Measurements from ENCODE around the gene PAFAH1B2.
"Not testable (repeated sequence)": the region's sequence is repeated elsewhere in the genome, so short reads cannot be mapped to it uniquely, and the experiment has no call there.

Gene PAFAH1B2

DNA sequence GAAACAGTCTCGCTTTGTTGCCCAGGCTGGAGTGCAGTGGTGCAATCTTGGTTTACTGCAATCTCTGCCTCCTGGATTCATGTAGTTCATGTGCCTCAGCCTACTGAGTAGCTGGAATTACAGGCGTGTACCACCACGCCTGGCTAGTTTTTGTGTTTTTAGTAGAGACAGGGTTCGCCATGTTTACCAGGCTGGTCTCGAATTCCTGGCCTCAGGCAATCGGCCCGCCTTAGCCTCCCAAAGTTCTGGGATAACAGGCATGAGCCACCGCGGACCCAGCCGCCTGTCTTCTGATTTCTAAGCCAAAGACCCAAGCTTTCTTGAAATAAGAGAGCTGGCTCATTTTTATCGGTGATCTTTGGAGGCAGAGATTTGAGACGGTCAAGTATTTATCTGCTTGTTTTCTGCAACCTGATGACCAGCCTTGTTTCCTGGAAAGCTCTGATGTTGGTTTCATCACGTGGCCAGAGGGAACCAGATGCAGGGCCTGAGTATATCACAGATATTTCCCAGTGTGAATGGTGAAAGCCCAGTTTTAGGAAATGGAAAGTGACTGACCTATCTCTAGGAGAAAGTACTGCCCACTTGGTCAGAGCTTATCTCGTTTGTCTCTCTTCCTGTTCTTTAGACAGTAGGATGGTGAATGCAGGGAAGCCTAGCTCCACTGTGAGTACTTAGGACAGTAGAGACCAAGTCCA lies 28.8 kb downstream of the PAFAH1B2 start:
- DNase-seq (ENCODE audit: low read depth in 2 of 2), result no peak

DNA sequence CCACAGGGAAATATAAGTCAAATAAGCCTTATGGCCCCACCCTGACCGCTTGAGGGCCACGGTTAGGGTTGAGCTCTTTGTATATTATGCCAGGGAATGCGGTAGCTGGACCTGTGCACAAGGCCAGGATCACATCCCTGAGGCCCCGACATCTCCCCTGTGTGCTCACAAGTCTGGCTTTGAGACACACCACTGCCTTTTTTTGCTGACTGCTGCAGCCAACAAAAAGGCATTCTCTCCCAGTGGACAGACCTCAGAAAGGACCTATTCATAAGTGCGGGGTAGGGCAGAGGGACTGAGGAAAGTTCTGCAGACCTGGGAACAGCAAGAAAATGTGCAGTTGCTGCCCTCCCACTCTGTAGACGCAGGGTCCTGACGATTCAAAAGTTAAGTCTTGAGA lies 31.0 kb downstream of the PAFAH1B2 start:
- DNase-seq (ENCODE audit: low read depth in 2 of 2), result no peak

DNA sequence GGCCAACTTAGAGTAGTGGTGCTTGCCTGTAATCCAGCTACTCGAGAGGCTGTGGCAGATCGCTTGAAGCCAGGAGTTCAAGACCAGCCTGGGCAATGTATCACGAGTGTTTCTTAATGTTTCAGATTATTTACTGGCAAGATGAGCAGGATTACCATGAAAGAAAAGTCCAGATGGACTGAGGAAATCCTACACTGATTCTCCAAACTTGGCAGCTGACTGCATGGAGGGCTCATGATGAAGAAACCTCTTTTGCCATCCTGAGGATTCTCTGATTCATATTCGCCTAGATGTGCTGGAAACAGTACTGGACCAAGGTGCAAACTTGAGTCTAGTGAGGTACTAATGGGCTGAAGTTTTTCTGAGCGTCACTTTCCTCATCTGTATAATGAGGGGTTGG lies 31.7 kb downstream of the PAFAH1B2 start:
- DNase-seq (ENCODE audit: low read depth in 2 of 2), result no peak

DNA sequence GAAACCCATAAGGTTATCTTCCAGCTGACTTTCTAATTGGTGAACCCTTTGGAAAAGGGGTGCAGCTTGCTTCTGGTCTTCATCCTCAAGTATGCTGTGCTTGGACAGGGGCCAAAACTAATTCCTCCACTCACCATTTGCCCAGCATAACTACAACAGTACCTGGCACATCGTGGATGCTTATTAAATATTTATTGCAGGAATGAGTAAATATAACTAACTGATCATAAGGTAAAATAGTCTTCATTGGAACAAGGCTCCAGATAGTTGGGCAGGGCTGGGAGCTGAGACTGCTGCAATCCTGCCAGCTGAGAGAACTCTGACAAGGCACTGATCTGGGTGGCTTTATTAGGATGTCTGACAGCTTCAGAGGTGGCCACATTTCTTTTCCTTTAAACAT lies 32.1 kb downstream of the PAFAH1B2 start:
- no peak for DNase-seq (ENCODE audit: low read depth in 2 of 2)

DNA sequence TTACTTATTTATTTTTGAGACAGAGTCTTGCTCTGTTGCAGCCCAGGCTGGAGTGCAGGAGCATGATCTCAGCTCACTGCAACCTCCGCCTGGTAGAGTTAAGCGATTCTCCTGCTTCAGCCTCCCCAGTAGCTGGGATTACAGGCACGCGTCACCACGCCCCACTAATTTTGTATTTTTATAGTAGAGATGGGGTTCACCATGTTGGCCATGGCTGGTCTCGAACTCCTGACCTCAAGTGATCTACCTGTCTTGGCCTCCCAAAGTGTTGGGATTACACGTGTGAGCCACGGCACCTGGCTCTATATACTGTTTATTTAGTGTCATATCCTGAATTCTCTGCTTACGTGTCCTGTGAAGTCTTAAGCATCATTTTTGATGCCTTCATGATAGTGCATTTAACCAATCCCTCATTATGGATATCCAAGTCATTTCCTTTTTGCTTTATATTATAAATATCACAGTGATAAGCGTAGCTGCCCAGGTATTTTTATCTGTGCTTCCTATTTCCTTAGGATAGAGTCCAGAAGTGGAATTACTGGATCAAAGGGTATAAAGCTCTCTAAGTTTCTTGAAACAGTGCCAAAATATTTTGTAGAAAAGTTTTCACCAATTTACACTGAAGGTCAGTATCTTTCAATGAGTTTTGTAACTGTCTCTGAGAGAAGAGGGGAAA lies 33.6 kb downstream of the PAFAH1B2 start:
- no peak for DNase-seq (ENCODE audit: low read depth in 2 of 2)

DNA sequence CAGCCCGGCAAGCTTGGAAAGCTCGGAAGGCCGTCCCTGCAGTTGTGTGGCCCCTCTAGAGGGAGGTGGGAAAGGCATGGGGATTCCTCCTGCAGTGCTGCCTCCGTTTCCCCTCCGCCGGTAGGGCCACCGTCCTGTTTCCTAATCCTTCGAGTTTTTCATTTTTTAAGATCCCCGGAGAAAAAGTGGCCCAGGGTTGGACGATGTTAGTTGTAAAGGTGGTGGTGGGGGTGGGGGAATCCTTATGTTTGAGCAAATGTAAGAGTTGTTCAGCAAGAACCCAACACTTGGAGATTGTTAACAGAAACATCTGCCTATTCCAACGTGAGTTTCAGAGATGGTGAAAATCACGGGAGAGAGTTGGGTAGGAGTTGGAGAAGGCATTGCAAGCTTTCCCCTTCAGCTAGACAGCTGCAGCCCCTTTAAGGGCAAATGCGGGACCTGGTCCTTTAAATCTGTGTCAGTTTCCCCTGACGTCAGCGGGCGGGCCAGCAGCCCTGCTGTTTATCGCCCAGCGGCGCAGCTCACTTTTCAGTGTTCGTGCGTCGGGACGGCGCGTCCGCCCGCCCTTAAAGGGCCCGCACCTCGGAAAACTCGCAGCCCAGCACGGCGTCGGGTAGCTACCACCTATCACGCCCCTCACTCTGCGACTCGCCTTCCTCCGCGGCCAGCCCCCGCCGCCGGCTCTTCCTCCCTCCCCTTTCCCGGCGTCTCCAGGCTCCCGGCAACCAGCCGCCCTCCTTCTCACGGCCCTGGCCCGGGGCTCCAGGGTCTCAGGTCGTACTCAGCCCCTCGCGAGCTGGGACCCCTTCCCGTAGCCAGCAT lies 34.3 kb downstream of the PAFAH1B2 start, which contains the start of gene SIDT2:
SIDT2 (plus strand) TSS at position 534 of the 825 bp plus-strand sequence. CDS start 521 bp downstream, outside the sequence.
- DNase-seq (ENCODE audit: low read depth in 2 of 2), result peak; percentile 72 to 84

DNA sequence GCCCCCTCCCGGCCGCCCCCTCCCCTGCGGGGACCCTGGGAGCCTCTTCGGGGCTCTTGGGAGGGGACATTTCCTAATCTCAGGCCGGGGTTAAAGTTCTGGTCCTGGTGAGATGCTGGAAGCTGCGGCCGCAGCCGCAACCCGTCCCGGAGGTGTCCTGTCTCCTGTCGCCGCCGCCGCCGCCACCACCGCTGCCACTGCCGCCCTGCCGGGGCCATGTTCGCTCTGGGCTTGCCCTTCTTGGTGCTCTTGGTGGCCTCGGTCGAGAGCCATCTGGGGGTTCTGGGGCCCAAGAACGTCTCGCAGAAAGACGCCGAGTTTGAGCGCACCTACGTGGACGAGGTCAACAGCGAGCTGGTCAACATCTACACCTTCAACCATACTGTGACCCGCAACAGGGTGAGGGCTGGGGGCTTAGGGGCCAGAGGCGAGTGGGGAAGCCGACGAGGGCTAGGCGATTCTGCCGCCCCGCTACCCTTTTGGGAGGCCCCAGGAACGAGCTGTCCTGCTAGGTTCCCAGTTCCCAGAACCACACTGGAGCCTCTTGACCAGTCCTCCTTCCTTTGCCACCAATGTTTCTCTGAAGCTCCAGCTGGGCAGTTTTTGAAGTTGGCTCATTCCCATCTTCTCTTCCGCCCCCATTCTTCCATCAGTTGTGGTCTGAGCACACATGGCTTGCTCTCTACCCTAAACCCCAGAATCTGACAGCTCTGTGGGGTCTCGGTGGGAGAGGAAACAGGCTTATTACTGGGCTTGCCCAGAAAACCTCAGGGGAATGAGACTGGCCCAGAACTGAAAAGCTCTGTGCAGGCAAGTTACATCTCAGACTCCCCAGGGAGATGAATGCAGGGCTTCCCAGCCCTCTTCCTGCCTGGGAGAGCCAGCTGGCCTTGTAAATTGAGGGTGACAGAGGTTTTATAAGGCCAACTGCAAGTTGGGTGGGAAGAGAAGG lies 35.2 kb downstream of the PAFAH1B2 start:
- DNase-seq (ENCODE audit: low read depth in 2 of 2), result peak; percentile 15 to 27

DNA sequence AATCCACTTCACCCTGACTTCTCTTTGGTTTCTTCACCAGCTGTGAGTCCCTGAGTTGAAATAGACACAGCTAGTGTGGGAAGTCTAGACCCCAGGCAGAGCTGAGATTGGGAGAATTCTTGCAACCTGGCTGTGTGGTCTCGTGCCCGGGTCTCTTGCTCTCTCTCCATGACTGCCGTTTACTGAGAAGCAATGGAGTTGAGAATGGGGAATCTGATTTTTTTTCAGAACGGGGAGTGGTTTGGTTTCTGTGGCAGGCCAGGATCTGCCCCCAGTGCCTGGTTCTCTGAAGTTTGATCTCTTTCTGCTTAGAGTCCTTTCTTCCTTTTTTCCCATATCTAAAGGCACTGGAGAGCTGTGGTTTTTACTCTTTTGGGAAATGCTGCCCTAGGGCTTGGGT lies 35.9 kb downstream of the PAFAH1B2 start:
- DNase-seq (ENCODE audit: low read depth in 2 of 2), result no peak

DNA sequence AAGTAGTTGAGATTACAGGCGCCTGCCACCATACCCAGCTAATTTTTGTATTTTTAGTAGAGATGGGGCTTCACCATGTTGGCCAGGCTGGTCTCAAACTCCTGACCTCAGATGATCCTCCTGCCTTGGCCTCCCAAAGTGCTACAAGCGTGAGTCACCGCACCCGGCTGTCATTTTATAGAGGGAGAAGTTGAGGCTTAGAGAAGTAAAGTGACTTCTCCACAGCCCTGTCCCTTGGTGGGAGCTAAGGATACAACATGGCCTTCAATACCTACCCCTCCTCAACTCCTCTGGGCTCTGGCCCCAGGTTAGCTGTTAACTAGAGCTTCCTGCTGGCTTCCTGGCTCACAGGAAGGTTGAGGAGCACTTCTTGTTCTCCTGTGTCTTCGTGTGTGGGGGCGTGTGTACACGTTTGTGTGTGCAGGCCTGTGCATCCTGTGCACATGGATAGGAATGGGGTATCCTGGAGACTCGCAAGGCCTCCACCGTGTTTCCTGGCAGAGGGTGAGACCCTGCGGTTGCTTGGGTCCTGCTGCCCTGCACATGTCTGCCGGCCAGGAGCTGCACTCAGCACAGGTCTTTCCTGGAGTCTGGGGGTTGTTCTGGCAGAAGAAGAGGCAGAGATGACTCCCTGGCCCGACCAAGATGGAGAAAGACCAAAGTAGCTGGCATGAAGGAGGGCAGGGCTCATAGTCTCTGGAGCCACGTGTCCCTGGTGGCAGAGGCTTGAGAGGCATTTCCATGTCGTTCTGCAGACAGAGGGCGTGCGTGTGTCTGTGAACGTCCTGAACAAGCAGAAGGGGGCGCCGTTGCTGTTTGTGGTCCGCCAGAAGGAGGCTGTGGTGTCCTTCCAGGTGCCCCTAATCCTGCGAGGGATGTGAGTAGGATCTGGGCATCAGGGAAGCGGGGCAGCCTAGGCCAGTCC lies 36.8 kb downstream of the PAFAH1B2 start:
- DNase-seq (ENCODE audit: low read depth in 2 of 2), result peak; percentile 19 to 28

DNA sequence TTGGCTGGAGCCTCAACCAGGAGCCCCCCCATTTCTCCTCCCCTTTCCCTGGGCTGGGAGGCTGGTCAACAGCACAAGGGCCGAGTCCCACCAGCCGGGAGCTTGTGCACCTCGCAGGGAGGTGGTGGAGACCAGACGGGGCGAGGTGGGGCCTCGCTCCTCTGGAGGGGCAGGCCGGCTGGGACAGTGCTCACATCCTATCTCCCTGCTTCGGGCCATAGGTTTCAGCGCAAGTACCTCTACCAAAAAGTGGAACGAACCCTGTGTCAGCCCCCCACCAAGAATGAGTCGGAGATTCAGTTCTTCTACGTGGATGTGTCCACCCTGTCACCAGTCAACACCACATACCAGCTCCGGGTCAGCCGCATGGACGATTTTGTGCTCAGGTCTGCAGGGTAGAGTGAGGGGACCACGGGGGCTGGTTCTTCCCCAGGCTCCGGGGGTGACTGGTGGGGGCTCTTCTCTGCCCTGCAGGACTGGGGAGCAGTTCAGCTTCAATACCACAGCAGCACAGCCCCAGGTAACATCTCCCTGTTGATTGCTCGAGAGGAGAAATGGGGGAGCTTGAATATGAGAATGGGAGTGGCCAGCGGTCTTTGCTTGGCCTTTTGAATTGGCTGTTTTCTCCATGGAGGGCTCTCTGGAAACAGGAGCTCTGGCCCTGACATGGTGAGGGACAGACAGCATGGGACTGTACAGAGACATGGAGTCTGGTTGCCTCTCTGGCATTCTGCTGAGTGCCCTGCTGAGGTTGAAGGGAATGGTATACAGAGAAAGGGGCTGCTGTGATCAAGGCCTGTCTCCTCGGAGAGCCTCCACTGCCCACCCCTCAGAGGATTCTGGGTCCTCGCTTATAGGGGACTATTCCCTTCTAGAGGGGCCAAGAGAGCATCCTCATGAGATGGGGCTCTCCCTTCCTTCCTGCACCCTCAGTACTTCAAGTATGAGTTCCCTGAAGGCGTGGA lies 37.8 kb downstream of the PAFAH1B2 start:
- DNase-seq (ENCODE audit: low read depth in 2 of 2), result no peak

DNA sequence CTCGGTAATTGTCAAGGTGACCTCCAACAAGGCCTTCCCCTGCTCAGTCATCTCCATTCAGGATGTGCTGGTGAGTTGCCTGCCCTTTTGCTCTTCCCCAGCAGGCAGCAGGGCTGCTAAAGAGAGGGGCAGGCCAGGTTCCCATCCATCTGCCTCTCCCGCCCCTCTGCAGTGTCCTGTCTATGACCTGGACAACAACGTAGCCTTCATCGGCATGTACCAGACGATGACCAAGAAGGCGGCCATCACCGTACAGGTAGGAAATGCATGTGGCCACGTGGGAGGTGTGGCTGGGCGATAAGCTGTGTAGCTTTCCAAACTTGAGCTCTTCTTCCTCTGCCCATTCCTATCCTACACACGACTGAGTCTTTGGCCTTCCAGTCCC lies 38.5 kb downstream of the PAFAH1B2 start:
- no peak for DNase-seq (ENCODE audit: low read depth in 2 of 2)

DNA sequence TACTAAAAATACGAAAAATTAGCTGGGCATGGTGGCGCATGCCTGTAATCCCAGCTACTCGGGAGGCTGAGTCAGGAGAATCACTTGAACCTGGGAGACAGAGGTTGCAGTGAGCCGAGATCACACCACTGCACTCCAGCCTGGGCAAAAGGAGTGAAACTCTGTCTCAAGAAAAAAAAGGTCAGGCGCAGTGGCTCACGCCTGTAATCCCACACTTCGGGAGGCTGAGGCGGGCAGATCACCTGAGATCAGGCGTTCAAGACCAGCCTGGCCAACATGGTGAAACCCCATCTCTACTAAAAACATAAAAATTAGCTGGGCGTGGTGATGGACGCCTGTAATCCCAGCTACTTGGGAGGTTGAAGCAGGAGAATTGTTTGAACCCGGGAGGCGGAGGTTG lies 39.1 kb downstream of the PAFAH1B2 start:
- not testable (repeated sequence) for DNase-seq (ENCODE audit: low read depth in 2 of 2)

DNA sequence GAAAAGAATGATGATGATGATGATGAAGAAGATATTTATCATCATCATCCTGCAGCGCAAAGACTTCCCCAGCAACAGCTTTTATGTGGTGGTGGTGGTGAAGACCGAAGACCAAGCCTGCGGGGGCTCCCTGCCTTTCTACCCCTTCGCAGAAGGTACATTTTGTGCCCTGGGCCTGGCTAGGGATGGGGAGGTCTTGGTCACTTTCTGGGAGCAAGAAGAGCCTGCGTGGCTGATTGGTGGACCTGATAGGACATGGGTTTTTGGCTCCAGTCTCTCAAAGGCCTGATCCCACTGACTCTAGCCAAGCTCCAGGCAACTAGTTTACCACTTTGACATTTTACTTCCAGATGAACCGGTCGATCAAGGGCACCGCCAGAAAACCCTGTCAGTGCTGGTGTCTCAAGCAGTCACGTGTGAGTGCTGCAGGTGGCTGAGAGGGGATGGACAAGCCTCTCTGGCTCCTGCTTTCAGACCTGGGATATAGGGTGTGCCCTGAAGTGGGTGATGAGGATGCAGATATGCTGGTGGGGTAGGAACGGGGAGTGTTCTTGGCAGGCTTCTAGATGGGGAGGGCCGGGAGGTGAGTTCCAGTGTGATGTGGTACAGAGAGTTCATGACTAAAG lies 39.8 kb downstream of the PAFAH1B2 start:
- DNase-seq (ENCODE audit: low read depth in 2 of 2), result no peak

DNA sequence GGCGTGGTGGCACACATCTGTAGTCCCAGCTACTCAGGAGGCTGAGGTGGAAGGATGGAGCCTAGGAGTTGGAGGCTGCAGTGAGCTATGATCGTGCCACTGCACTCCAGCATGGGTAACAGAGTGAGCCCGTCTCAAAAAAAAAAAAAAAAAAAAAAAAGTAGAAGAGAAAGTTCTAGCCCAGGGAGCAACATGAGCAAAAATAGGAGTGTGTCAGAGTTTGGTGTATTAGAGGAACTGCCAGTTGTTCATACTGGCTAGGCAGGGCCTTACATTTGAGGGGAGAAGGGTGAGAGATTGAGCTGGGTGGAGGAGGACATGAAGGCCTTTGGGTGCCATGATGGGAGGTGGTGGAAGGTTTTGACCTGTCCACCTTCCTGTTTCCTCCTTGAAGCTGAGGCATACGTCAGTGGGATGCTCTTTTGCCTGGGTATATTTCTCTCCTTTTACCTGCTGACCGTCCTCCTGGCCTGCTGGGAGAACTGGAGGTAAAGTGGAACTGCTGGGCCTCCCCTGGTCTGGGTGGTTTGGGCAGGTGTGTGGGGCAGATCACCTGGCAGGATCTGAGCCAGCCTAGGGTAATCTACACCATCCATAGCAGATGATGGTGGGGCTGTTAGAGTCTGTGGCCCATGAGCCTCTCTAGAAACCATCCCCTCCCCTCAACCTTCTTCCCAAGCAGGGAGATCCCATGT lies 41.8 kb downstream of the PAFAH1B2 start:
- no peak for DNase-seq (ENCODE audit: low read depth in 2 of 2)

DNA sequence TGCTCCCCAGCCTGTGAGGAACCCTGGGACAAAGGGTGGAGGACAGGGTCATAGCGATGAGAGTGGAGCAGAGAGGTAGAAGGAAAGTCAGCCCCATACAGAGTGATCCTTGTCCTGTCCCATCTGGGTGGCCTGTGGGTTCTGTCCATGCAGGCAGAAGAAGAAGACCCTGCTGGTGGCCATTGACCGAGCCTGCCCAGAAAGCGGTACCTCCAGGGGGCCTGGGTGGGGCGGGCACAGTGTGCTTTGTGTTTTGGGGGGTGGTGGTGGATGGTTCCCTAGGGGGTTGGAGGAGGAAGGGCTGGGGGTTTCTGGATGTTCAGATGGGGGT lies 42.3 kb downstream of the PAFAH1B2 start:
- no peak for DNase-seq (ENCODE audit: low read depth in 2 of 2)

DNA sequence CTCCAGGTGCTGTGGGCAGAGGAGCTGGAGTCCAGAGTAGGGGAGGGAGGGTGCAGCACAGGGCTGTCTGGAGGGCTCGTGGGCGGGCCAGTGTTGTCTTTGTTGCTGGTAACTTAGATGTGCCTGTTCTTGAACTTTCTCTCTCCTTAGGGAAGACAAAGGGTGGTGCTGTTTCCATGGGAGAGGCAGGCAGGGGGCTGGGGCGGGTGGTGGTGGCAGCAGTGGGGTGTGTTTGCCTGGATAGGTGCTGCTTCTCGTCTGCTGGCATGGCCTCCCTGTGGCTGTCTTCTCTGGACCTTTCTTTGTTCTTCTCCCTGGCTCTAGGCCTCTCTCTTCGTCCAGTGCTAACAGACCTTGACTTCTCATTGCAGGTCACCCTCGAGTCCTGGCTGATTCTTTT lies 42.9 kb downstream of the PAFAH1B2 start:
- no peak for DNase-seq (ENCODE audit: low read depth in 2 of 2)

DNA sequence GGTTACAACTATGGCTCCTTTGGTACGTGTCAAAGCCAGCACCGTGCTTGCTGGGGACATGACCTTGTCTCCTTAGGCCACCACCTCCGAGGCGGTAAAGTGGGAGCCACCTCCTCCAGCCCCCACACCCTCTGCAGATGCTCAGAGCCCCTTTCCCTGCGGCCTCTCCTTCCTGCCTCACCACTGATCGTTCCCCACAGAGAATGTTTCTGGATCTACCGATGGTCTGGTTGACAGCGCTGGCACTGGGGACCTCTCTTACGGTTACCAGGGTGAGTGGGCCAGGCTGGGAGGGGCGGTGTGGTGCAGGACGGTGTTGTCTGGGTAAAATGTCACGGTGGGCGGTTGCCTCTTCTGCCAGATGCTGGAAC lies 43.3 kb downstream of the PAFAH1B2 start:
- DNase-seq (ENCODE audit: low read depth in 2 of 2), result no peak

DNA sequence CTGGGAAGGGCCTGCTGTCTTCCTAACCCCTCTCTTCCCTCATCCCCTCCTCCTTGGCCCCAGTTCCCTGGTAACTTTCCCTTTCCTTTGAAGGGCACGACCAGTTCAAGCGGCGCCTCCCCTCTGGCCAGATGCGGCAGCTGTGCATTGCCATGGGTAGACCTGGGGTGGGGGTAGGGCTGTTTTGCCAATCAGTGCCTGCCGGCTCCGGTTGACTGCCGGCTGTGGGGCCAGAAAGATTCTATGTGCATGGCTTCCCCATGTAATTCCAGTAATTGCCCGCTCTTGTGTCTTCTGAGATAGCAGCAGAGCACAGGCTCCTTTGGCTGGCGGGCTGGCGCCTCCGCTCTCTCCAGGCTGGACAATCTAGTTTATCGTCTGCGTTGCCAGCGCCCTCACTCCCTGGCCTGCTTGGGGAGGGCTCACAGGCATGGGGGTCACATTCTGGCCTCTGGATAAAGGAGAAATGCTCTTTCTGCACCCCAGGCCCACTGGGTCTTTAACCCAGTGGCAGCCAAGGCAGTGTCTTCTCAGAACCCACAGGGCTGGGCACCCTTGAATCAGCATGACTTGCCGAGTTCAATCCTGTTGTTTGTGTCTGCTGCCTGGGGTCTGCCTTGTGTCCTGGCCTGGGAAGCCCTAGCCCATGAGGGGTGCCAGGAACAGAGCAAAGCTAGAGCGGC lies 43.9 kb downstream of the PAFAH1B2 start:
- DNase-seq (ENCODE audit: low read depth in 2 of 2), result no peak
